Stimulated activated CD8-positive, alpha-beta memory T cell treated with anti-CD3 and anti-CD28 coated beads, Interleukin-7, amount 100 ng/mL, for 1 hour (primary cell): ENCODE data around the gene RNF166.
"Not testable (repeated sequence)": the region's sequence is repeated elsewhere in the genome, so short reads cannot be mapped to it uniquely, and the experiment has no call there.

Source experiments
- DNase-seq, 2 donors: peaks; one replicate each; pipeline ENCODE4 v3.0.0-alpha.2; 2020; ENCODE audit warnings: low read depth in 2 of 2

The RNF166 gene

DNA sequence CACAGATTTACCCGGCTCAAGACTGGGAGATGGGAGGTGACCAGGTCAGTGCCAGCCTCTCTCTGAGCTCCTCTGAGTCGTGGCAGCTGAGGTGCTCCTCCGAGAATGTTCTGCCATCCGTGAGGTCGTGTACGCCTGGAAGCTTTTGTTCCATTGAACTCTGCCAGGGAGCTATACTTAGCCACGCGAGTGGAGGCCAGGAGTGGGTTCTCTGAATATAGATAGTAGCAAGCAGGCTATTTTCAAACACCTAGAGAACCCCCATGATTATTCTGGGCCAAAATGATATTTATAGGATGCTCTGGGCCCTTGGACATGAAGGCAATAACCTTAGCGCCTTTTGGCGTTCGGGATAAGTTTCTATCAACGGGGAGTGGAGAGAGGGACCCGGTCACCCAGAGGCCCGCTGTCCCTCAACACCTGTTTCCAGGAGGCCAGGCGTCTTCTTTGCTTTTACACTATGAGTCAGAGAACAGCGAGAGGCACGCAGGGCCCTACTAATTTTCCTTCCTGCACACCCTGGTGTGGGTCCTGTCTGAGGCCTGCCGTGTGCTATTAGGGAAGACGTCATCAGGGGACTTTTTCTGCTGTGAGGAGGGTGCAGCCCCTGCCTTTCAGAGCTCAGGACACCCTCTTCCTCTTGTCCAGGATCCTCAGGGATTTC, 32.4 kb downstream of the RNF166 start:
- no peak for DNase-seq

- DNase-seq, result no peak
These were observed 33.4 kb downstream of the RNF166 start for GRCh38 chr16:88672776-88673175.

- no peak for DNase-seq
These were observed 34.4 kb downstream of the RNF166 start for GRCh38 chr16:88671806-88672205.

DNA sequence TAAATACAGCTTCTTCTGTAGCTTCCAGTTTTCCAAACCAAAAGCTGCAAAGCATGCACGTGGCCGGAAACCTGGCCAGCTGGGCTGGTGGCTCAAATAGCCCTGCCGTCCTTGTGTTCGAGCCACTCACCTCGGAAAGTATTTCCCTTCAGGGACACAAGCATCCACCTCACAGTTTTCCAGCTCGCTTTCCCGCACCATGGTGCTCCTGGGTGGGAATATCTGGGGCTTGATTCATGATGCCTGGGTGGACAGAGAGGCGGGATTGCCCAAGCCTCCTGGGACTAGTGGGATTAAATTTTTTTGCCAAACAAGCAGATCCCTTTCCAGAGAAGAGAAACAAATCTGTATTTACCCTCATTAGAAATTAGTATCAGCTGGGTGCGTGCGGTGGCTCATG, 36.2 kb downstream of the RNF166 start:
- DNase-seq, result no peak

DNA sequence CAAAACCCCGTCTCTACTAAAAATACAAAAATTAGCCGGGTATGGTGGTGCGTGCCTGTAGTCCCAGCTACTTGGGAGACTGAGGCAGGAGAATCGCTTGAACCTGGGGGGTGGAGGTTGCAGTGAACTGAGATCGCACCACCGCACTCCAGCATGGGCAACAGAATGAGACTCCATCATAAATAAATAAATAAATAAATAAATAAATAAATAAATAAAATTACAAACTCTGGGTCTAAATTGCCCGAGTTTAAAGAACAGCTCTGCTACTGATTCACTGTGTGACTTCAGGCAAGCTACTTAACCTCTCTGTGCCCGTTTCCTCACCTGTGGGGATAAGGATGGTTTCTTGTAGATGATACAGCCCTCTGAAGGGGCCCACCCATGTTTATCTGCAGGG, 36.7 kb downstream of the RNF166 start:
- not testable (repeated sequence) for DNase-seq

DNA sequence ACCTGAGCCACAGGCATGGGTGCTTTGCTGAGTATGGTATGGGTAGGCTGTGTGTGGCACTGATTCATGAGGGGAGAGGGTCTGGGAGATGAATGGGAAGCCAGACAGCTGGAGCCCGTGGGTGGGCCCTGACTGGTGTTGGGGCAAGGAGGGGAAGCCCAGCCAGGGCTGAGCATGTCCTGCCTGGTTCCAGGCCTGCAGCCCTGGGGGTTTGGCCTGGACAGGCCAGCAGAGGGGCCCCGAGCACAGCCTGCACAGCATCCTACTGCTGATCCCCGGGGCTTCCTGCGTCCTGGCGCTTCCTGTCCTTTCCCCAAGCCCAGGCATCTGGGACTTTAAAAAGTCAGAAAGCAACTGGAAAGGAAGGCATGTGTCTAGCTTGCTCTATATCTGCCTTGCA, 38.7 kb downstream of the RNF166 start:
- no peak for DNase-seq

- DNase-seq, result no peak
These were observed 40.6 kb downstream of the RNF166 start for GRCh38 chr16:88665570-88665969.

- no peak for DNase-seq
These were observed 41.1 kb downstream of the RNF166 start for GRCh38 chr16:88665148-88665547.

- DNase-seq, result peak; percentile 86
These were observed 43.2 kb downstream of the RNF166 start, which contains the start of gene MVD for GRCh38 chr16:88662843-88663606. TSS of gene MVD (minus strand) at chr16:88663091. CDS start at chr16:88663080, 11 bp downstream.

DNA sequence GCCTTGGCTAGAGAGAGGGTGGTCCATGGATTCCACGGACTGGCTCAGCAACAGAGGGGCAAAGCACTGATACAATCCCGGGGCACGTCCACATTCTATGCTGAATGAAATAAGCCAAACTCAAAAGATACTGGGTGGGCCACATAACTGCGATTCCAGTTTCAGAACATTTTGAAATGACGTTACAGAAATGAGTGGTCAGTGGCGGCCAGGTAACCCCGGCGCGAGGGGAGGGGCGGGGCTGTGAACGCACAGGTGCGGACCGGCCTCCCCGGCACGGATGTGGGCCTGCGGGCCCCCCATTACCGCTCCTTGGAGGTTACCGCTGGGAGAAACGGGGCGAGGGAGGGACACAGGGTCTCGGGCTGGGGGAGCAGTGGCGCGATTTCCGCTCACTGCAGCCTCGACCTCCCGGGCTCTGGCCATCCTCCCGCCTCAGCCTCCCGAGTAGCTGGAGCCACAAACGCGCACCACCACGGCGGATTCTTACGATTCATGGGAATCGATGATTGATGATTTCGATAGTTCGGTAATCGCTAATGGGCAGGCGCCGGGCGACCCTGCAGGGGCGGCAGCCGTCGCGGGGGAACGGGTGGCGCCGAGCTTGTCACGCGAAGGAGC, 43.9 kb downstream of the RNF166 start:
- DNase-seq, result no peak

- DNase-seq, result no peak
These were observed 44.7 kb downstream of the RNF166 start for GRCh38 chr16:88661468-88661867.

DNA sequence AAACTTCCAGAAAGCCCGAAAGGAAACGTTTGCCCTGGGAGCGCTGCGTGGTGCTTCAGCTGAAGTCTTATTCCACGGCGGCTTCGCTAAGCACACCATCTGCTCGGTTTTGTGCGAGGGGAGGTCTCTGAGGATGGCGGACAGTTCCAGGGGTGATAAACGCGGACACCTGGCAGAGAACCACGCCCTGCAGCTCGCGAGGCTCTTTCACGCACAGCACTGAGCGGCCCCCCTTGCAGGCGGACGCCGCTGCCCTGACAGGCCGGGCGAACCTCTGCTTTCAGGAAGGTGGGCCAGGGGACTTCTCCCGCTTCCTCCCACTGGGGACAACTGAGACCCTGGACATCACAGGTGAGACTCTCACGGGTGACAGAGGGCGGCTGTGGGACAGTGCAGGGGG, 47.0 kb downstream of the RNF166 start:
- DNase-seq, result no peak

DNA sequence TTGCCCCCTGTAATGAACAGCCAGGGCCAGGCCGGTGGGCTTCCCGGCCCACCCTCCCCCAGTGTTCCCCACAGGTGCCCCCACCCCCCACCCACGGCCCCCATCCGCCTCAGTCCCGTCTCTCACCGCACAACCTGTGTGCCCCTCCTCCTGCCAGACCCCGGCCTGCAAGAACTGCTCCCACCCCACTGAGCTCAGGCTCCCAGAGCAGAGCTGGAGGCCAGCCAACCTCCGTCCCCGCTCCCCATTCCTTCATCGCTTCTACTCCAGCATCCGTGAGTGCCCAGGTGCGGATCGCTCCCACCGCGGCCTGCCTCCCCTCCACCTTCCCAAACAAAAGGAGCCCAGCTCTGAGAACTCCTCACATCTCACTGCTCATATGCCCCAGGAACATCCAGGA, 47.5 kb downstream of the RNF166 start:
- no peak for DNase-seq

- DNase-seq, result no peak
These were observed 48.8 kb downstream of the RNF166 start for GRCh38 chr16:88657371-88657770.

DNA sequence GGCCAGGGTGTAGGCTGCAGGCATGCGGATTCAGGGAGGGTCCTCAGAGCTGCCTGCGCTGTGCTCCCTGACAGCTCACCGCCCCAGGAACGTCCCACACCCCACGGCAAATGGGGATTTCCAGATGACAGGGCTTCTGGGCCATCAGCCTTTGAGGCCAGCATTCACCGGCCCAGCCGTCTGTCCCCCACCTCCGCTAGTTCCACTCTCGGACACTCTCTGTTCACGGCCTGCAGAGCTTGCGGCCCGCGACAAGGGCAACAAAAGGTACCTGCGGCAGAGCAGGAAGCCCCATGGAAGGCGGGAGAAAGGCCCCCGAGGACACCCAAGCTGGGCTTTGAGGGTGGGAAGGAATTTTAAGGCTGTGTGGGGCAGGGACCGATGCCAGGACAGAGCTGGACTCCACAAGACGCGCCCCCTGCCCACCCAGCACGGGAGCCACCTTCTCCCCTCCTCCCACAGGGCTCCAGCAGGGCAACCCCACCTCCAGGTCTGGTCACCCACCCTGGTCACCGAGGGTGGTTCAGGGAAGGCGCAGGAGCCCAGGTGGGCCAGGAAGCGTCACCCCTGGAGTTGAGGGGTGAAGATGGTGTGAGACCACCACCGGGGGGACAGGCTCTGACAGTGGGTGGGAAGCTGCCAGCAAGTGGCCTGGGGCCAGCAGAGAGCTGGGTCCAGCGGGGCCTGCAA, 49.8 kb downstream of the RNF166 start:
- no peak for DNase-seq

GRCh38 chr16:88655733-88656281, 50.4 kb downstream of the RNF166 start:
- DNase-seq, result no peak

GRCh38 chr16:88655053-88655732, 51.0 kb downstream of the RNF166 start:
- DNase-seq, result no peak

- no peak for DNase-seq
These were observed 51.7 kb downstream of the RNF166 start for GRCh38 chr16:88654363-88655052.

GRCh38 chr16:88653596-88654362, 52.4 kb downstream of the RNF166 start:
- DNase-seq, result no peak

- no peak for DNase-seq
These were observed 53.1 kb downstream of the RNF166 start for GRCh38 chr16:88653101-88653500.
